WTC11 (cell line): ENCODE data around the gene RPRD1A. TPM values are rescaled to one million over a fixed set of nuclear protein-coding genes. Genes with fewer than 3 reads are reported as not detected.

Source experiments
- ATAC-seq: fragments of 200-7000 bp; cut with Tn5 transposase; 2 replicates; pipeline ENCODE4 v1.10.0; 2021; ENCODE audit warnings: mild to moderate bottlenecking, moderate library complexity
- CTCF ChIA-PET: fragments of 300-600 bp; sonication (Branson Sonifier 250); formaldehyde crosslinking; loops from one replicate; lab custom pipeline; 2021; ENCODE audit warnings: antibody characterized with exemption; lab: Charles Lee
- POLR2A ChIA-PET: fragments of 350-600 bp; sonication (Branson Sonifier 250); formaldehyde crosslinking; loops from one replicate; lab custom pipeline; 2021; ENCODE audit warnings: antibody characterized with exemption; lab: Charles Lee
- DNase-seq: peaks from one replicate; pipeline ENCODE4 v3.0.0; 2021; ENCODE audit warnings: low spot score
- H3K27ac Mint-ChIP-seq: 2 replicates; pipeline ENCODE4 v1.8.0; 2021; ENCODE audit warnings: mixed read lengths
- H3K27me3 Mint-ChIP-seq: 2 replicates; pipeline ENCODE4 v1.8.0; 2021; ENCODE audit warnings: low read depth, mild to moderate bottlenecking, moderate library complexity, mixed read lengths
- H3K36me3 Mint-ChIP-seq: 2 replicates; pipeline ENCODE4 v1.8.0; 2021; ENCODE audit warnings: mixed read lengths
- H3K4me1 Mint-ChIP-seq: 2 replicates; pipeline ENCODE4 v1.8.0; 2022; ENCODE audit warnings: mixed read lengths
- H3K4me3 Mint-ChIP-seq: 2 replicates; pipeline ENCODE4 v1.8.0; 2021; ENCODE audit warnings: mild to moderate bottlenecking, moderate library complexity, mixed read lengths
- H3K9me3 Mint-ChIP-seq: 2 replicates; pipeline ENCODE4 v1.8.0; 2021; ENCODE audit warnings: mixed read lengths
- AR ChIP-seq: fragments of 250-450 bp; sonication (Bioruptor Pico); IDR thresholded peaks from 2 replicates; pipeline ENCODE4 v1.9.0; 2021; ENCODE audit warnings: mild to moderate bottlenecking
- ATF1 ChIP-seq: sonication (generic); formaldehyde crosslinking; IDR thresholded peaks from 2 replicates; pipeline ENCODE4 v1.8.1; 2023; ENCODE audit warnings: mild to moderate bottlenecking, moderate library complexity, missing genetic modification reagents
- CREM ChIP-seq: sonication (generic); formaldehyde crosslinking; IDR thresholded peaks from 2 replicates; pipeline ENCODE4 v1.8.1; 2022; ENCODE audit warnings: mild to moderate bottlenecking, missing genetic modification reagents, moderate library complexity
- ESRRA ChIP-seq: sonication (generic); formaldehyde crosslinking; IDR thresholded peaks from 2 replicates; pipeline ENCODE4 v1.8.1; 2022; ENCODE audit warnings: mild to moderate bottlenecking, missing genetic modification reagents, borderline replicate concordance
- FOXP1 ChIP-seq: sonication (generic); formaldehyde crosslinking; IDR thresholded peaks from 2 replicates; pipeline ENCODE4 v1.8.0; 2022; ENCODE audit warnings: missing genetic modification reagents, mild to moderate bottlenecking, moderate library complexity, borderline replicate concordance
- GRHL2 ChIP-seq: fragments of 250-450 bp; sonication (Bioruptor Pico); IDR thresholded peaks from 2 replicates; pipeline ENCODE4 v1.8.0; 2022; ENCODE audit warnings: mild to moderate bottlenecking, moderate library complexity; ENCODE audit not compliant: insufficient replicate concordance, severe bottlenecking
- IRF2 ChIP-seq: sonication (generic); formaldehyde crosslinking; IDR thresholded peaks from 2 replicates; pipeline ENCODE4 v1.8.0; 2022; ENCODE audit warnings: low read depth, missing genetic modification reagents, borderline replicate concordance
- JUN ChIP-seq: sonication (generic); formaldehyde crosslinking; IDR thresholded peaks from 2 replicates; pipeline ENCODE4 v1.8.0; 2023; ENCODE audit warnings: mild to moderate bottlenecking, missing genetic modification reagents
- KAT7 ChIP-seq: sonication (generic); formaldehyde crosslinking; IDR thresholded peaks from 2 replicates; pipeline ENCODE4 v1.8.1; 2023; ENCODE audit warnings: missing genetic modification reagents, mild to moderate bottlenecking, borderline replicate concordance
- MLX ChIP-seq: sonication (generic); formaldehyde crosslinking; IDR thresholded peaks from 2 replicates; pipeline ENCODE4 v1.8.1; 2023; ENCODE audit warnings: mild to moderate bottlenecking, missing genetic modification reagents, moderate library complexity
- MYBL2 ChIP-seq: sonication (generic); formaldehyde crosslinking; IDR thresholded peaks from 2 replicates; pipeline ENCODE4 v1.8.1; 2023; ENCODE audit warnings: mild to moderate bottlenecking, moderate library complexity, missing genetic modification reagents
- NFATC4 ChIP-seq: fragments of 250-450 bp; sonication (Bioruptor Pico); IDR thresholded peaks from 2 replicates; pipeline ENCODE4 v1.9.0; 2021; ENCODE audit warnings: mild to moderate bottlenecking
- ZNF532 ChIP-seq: fragments of 250-450 bp; sonication (Bioruptor Pico); IDR thresholded peaks from 2 replicates; pipeline ENCODE4 v1.9.0; 2021; ENCODE audit warnings: mild to moderate bottlenecking, borderline replicate concordance
- total RNA-seq: library from RNA; stranded (reverse); gene quantifications from 3 replicates; pipeline ENCODE4 v1.2.3, GENCODE V29; 2021
- TF ChIP-seq, protein P1 (sequence below): fragments of 250-450 bp; sonication (Bioruptor Pico); IDR thresholded peaks from 2 replicates; pipeline ENCODE4 v1.8.0; 2021; ENCODE audit warnings: mild to moderate bottlenecking
- TF ChIP-seq, protein P2 (sequence below): sonication (generic); formaldehyde crosslinking; IDR thresholded peaks from 2 replicates; pipeline ENCODE4 v1.8.0; 2022; ENCODE audit warnings: mild to moderate bottlenecking, missing genetic modification reagents

Gene RPRD1A
- total RNA-seq, 1 experiment from 2014 or later: 115 TPM

- TF ChIP-seq, protein P1, sequence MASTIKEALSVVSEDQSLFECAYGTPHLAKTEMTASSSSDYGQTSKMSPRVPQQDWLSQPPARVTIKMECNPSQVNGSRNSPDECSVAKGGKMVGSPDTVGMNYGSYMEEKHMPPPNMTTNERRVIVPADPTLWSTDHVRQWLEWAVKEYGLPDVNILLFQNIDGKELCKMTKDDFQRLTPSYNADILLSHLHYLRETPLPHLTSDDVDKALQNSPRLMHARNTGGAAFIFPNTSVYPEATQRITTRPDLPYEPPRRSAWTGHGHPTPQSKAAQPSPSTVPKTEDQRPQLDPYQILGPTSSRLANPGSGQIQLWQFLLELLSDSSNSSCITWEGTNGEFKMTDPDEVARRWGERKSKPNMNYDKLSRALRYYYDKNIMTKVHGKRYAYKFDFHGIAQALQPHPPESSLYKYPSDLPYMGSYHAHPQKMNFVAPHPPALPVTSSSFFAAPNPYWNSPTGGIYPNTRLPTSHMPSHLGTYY: no peak
- TF ChIP-seq MYBL2 (CRISPR knock-in tag) (peak; percentile 73), GRHL2 (CRISPR knock-in tag) (no peak), MLX (no peak), NFATC4 (CRISPR knock-in tag) (no peak), CREM (CRISPR knock-in tag) (peak; percentile 46; the same call in 1 of the 2 replicates), ATF1 (CRISPR knock-in tag) (no peak), JUN (CRISPR knock-in tag) (no peak; the same call in 1 of the 2 replicates), KAT7 (CRISPR knock-in tag) (no peak), ZNF532 (CRISPR knock-in tag) (no peak), IRF2 (CRISPR knock-in tag) (no peak), FOXP1 (CRISPR knock-in tag) (peak; percentile 39; the same call in 1 of the 2 replicates)
- TF ChIP-seq, all 79 proteins: peak for 13
Observed at GRCh38 chr18:35949903-35950627, 117.3 kb downstream of the RPRD1A start (continued).

GRCh38 chr18:35949090-35949489 is 118.3 kb downstream of the RPRD1A start:
- H3K27me3 Mint-ChIP-seq: no peaks in the 10 kb centered on the region
- peak overlapping the region; percentile 79 for H3K4me3 Mint-ChIP-seq
- peaks cover 10% of the 10 kb centered on the region for H3K9me3 Mint-ChIP-seq
- no peak for DNase-seq
- CTCF ChIA-PET: interaction anchor here (1.8 to 2.5 kb wide), 4 partner anchors 9 to 193 kb away, joined by 5 to 39 read pairs (median 24); no protein-coding TSS in a partner anchor
- POLR2A ChIA-PET: no interaction called here
- H3K27ac Mint-ChIP-seq: no peak overlapping the region
- TF ChIP-seq, protein P2, sequence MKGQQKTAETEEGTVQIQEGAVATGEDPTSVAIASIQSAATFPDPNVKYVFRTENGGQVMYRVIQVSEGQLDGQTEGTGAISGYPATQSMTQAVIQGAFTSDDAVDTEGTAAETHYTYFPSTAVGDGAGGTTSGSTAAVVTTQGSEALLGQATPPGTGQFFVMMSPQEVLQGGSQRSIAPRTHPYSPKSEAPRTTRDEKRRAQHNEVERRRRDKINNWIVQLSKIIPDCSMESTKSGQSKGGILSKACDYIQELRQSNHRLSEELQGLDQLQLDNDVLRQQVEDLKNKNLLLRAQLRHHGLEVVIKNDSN (CRISPR knock-in tag): no peak
- no peak for TF ChIP-seq ESRRA
- TF ChIP-seq, all 79 proteins: peak for 0
- Mint-ChIP-seq H3K36me3 (peaks cover 19% of the 10 kb centered on the region), H3K4me1 (peaks cover 37% of the 10 kb centered on the region)
- no peak for ATAC-seq

DNA sequence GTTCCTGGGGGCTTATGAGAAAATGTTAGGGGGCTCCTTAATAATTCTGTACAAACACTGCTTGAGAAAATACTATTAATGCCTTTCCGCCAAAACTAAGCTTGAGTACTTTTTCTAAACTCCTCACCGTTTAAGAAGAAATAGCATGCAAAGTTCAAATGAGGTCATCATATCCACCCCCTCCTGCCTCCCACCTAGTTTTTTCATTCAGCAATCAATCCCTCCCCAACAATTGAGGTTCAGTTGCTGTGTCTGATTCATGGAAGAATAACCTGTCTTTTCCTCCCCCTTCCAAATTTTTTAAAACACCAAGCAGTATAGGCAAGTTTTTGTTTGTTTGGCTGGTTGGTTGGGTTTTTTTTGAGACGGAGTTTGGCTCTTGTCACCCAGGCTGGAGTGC is 119.3 kb downstream of the RPRD1A start:
- ChIA-PET POLR2A (no interaction called here), CTCF (no interaction called here)
- Mint-ChIP-seq H3K9me3 (peaks cover 5% of the 10 kb centered on the region), H3K36me3 (peaks cover 26% of the 10 kb centered on the region), H3K27ac (no peak overlapping the region), H3K27me3 (no peaks in the 10 kb centered on the region), H3K4me1 (peaks cover 37% of the 10 kb centered on the region), H3K4me3 (peak overlapping the region; percentile 79)
- DNase-seq (no peak), ATAC-seq (no peak)
- TF ChIP-seq AR (CRISPR knock-in tag): no peak
